Measurements from ENCODE around the gene MRI1.

DNA sequence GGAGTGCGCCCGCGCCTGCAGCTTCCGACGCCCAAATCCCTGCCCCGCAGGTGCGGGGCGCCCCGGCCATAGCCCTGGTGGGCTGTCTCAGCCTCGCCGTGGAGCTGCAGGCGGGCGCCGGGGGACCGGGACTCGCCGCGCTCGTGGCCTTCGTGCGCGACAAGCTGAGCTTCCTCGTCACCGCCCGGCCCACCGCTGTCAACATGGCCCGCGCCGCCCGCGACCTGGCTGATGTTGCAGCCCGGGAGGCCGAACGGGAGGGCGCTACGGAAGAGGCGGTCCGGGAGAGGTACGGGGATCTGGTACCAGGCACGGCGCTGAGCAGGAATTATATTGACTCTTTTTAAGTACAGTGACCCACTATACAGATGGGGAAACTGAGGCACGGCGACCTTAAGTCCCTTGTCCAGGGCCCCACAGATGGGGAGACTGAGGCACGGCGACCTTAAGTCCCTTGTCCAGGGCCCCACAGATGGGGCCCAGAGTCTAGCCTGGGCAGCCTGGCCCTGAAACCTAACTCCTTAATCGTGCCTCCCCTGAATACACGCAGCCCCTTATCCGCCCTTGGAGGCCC lies 586 bp downstream of the MRI1 start:
- TF ChIP-seq, protein P1, sequence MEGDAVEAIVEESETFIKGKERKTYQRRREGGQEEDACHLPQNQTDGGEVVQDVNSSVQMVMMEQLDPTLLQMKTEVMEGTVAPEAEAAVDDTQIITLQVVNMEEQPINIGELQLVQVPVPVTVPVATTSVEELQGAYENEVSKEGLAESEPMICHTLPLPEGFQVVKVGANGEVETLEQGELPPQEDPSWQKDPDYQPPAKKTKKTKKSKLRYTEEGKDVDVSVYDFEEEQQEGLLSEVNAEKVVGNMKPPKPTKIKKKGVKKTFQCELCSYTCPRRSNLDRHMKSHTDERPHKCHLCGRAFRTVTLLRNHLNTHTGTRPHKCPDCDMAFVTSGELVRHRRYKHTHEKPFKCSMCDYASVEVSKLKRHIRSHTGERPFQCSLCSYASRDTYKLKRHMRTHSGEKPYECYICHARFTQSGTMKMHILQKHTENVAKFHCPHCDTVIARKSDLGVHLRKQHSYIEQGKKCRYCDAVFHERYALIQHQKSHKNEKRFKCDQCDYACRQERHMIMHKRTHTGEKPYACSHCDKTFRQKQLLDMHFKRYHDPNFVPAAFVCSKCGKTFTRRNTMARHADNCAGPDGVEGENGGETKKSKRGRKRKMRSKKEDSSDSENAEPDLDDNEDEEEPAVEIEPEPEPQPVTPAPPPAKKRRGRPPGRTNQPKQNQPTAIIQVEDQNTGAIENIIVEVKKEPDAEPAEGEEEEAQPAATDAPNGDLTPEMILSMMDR (IDR thresholded peaks at IDR 0.05; ENCODE audit: extremely low read depth in 1 of 2, insufficient read depth in 1 of 2, low read depth in 1 of 2, low read length in 2 of 2): no peak
- no peak for TF ChIP-seq POLR2AphosphoS5 (IDR thresholded peaks at IDR 0.05; ENCODE audit: insufficient read depth, low read depth, low read length)

All from endothelial cell of umbilical vein (primary cell).